Cerebellar nuclear complex (tissue), 1 donor: ENCODE results near the gene NFIB.

ENCODE experiments used
- DNase-seq, 2 experiments: peaks; one replicate each; lab custom pipeline; 2025; lab: John Stamatoyannopoulos, UW

The NFIB gene

GRCh38 chr9:14246951-14247350 lies 67.0 kb downstream of the NFIB start:
- no peak for DNase-seq

- no peak for DNase-seq
These were observed 67.9 kb downstream of the NFIB start for GRCh38 chr9:14245901-14246525.

- DNase-seq, result no peak
These were observed 70.4 kb downstream of the NFIB start for GRCh38 chr9:14243514-14244042.

- DNase-seq, result no peak
These were observed 71.7 kb downstream of the NFIB start for GRCh38 chr9:14242150-14242805.

GRCh38 chr9:14240537-14240936 lies 73.4 kb downstream of the NFIB start:
- DNase-seq, result no peak

GRCh38 chr9:14238518-14238917 lies 75.4 kb downstream of the NFIB start:
- DNase-seq, result no peak

GRCh38 chr9:14238079-14238478 lies 75.9 kb downstream of the NFIB start:
- DNase-seq, result no peak

GRCh38 chr9:14236591-14236990 lies 77.3 kb downstream of the NFIB start:
- no peak for DNase-seq

- no peak for DNase-seq
These were observed 81.8 kb downstream of the NFIB start for GRCh38 chr9:14232111-14232510.

GRCh38 chr9:14231196-14231990 lies 82.5 kb downstream of the NFIB start:
- no peak for DNase-seq

GRCh38 chr9:14228602-14229001 lies 85.3 kb downstream of the NFIB start:
- DNase-seq, result no peak

- DNase-seq, result no peak
These were observed 86.9 kb downstream of the NFIB start for GRCh38 chr9:14226855-14227532.

GRCh38 chr9:14223081-14223480 lies 90.9 kb downstream of the NFIB start:
- no peak for DNase-seq

- no peak for DNase-seq
These were observed 91.6 kb downstream of the NFIB start for GRCh38 chr9:14222149-14222835.

GRCh38 chr9:14221558-14221957 lies 92.4 kb downstream of the NFIB start:
- no peak for DNase-seq

- no peak for DNase-seq
These were observed 92.8 kb downstream of the NFIB start for GRCh38 chr9:14221119-14221518.

GRCh38 chr9:14220256-14220655 lies 93.7 kb downstream of the NFIB start:
- no peak for DNase-seq

GRCh38 chr9:14219850-14220249 lies 94.1 kb downstream of the NFIB start:
- DNase-seq, result no peak

GRCh38 chr9:14218253-14218652 lies 95.7 kb downstream of the NFIB start:
- no peak for DNase-seq

- DNase-seq, result no peak
These were observed 97.2 kb downstream of the NFIB start for GRCh38 chr9:14216612-14217194.

- DNase-seq, result no peak
These were observed 98.3 kb downstream of the NFIB start for GRCh38 chr9:14215614-14216013.
